ENCODE measurements around the gene PRADC1.
"Not testable (repeated sequence)": the region's sequence is repeated elsewhere in the genome, so short reads cannot be mapped to it uniquely, and the experiment has no call there.

PRADC1 gene

GRCh38 chr2:73200281-73200680, 32.8 kb downstream of the PRADC1 start:
- not testable (repeated sequence) for DNase-seq

DNA sequence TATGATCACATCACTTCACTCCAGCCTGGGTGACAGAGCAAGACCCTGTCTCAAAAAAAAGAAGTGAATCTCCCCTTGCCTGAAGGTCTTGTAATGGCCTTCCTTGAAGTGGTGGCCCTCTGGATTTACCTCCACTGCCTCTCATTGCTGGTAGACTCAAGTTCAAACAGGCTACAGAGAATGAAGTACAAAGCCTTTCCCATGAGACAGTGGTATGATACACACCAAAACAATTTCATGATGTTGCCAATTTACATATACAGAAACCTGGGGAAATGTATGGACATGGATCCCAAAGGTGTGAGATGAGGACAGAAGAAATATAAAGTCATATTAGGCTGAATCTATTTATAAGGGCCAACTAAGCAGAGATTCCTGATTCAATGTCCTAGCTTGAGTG, 35.5 kb downstream of the PRADC1 start:
- DNase-seq, result no peak

DNA sequence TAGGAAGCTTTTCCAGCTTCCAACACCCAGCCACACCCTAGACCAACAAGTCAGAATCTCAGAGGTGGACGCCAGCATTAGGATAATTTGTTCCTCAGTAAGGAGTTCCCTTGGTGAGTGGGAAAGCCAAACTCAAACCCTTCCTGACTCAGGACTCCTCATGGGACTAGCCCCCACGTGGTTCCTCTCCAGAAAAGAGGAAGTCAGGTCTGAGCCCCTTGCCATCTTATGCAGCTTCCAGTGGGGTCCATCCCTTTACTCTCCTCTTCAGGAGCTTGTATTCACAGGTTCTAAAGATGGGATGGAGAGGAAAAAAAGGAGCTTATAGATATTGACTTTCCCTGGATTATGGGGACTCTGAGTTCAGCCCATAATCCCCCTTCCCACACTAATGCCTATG, 45.5 kb downstream of the PRADC1 start:
- DNase-seq, result no peak

DNA sequence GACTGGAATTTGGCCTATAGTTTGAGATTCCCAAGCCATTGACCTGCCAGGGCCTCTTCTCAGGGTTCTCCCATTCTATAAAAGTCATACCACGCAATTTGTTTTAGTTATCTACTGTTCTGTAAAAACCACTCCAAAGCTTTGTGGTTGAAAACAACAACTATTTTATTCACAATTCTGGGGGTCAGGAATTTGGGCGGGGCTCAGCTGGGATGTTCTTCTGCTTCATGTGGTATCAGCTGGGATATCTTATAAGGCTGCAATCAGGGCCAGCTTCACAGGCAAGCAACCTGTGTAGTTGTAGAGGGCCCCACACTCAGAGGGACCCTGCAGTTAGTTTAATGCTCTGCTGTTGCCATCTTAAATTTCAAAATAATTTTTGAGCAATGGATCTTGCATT, 47.1 kb downstream of the PRADC1 start:
- DNase-seq, result no peak

Measured in HCEC 1CT (cell line).